Measurements from ENCODE around the gene CNTN2.

The CNTN2 gene, protein sequence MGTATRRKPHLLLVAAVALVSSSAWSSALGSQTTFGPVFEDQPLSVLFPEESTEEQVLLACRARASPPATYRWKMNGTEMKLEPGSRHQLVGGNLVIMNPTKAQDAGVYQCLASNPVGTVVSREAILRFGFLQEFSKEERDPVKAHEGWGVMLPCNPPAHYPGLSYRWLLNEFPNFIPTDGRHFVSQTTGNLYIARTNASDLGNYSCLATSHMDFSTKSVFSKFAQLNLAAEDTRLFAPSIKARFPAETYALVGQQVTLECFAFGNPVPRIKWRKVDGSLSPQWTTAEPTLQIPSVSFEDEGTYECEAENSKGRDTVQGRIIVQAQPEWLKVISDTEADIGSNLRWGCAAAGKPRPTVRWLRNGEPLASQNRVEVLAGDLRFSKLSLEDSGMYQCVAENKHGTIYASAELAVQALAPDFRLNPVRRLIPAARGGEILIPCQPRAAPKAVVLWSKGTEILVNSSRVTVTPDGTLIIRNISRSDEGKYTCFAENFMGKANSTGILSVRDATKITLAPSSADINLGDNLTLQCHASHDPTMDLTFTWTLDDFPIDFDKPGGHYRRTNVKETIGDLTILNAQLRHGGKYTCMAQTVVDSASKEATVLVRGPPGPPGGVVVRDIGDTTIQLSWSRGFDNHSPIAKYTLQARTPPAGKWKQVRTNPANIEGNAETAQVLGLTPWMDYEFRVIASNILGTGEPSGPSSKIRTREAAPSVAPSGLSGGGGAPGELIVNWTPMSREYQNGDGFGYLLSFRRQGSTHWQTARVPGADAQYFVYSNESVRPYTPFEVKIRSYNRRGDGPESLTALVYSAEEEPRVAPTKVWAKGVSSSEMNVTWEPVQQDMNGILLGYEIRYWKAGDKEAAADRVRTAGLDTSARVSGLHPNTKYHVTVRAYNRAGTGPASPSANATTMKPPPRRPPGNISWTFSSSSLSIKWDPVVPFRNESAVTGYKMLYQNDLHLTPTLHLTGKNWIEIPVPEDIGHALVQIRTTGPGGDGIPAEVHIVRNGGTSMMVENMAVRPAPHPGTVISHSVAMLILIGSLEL

DNA sequence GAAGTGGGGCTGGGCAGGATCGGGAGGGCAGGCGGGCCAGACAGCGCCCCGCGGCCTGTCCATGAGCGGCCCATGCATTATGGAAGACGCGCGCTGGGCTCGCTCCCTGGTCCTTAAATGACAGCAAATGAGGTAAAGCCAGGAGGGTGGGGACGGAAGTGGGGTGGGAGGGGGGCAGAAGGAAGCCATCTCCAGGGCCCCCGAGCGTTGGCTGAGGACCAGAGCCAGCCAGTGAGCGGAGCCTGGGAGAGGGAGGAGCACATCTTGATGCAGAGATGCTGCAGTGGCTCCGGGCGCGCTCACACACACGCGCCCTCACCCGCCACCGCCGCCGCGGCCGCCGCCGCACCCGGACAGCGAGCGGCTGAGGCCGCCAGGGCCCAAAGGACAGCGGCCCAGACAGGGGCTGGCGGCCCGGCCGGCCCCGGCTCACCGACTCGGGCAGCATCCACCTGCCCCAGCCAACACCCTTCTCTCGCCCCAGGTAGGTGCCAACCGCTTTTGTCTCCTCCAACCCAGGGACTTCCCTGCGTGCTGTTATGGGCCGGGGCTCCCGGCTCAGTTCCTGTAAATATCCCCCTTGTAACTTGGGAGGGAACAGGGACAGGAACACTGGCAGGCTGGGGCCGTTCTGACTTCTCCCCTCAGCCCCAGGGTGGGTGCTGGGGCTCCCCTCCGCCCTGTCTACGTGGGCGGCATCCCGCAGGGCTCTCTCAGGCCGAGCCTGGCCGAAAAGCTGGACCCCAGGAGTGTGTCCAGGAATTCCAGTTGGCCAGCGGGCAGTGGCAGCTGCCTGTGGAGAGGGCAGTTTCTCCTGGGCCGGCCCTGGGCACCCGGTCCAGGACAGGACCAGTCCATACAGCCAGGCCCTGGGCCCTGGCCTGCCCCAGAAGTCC lies at the start of gene CNTN2:
Gene CNTN2 (plus strand): TSS at position 302 of the 896 bp plus-strand sequence. CDS start 9,974 bp downstream, outside the sequence.
- no peak for DNase-seq

DNA sequence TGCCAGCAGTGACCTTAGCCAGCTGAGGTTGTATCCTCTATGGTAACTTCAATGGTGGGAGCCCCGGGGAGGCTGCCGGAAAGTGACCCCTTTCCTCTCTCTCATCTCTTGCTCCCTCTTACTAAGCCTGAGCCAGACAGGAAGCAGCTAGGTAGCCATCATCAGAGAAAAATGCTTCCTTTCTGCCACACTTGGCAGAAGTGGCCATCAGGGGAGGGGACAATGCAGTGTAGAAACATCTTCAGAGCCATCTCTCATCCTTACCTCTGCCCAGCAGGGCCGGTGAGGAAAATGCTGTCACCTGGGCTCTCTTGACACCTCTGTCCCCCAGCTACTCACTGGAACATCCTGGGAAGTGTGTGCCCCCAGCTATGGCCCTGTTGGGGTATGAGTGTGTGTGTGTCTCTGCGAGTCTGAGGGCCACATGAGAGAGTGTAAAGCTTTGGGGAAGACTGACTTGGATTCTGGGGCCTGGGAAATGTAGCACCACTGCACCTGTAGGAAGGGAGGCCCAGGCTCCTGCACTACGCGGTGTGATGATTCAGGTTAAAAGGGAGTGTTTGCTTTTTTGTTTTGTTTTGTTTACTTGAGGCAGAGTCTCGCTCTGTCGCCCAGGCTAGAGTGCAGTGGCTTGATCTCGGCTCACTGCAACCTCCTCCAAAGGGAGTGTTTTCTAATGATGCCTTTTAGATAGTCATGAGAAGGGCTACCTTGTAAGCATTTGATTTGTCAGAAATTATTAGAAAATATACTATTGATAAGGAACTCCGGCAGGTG lies 48.7 kb upstream of the CNTN2 start:
- DNase-seq, result no peak

DNA sequence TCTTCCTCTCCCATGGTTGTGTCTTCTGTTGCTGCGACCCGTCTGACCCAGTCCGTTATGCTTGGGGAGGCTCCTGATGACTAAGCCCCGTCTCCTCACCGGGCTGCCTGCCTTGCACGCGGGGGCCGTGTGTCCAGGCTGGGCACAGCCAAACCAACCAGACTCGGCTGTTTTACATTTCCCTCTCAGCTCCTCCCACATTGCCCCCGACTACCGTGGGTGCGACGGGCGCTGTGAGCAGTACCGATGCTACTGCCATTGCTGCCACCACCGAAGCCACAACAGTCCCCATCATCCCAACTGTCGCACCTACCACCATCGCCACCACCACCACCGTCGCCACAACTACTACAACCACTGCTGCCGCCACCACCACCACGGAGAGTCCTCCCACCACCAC lies 46.0 kb upstream of the CNTN2 start:
- DNase-seq, result no peak

DNA sequence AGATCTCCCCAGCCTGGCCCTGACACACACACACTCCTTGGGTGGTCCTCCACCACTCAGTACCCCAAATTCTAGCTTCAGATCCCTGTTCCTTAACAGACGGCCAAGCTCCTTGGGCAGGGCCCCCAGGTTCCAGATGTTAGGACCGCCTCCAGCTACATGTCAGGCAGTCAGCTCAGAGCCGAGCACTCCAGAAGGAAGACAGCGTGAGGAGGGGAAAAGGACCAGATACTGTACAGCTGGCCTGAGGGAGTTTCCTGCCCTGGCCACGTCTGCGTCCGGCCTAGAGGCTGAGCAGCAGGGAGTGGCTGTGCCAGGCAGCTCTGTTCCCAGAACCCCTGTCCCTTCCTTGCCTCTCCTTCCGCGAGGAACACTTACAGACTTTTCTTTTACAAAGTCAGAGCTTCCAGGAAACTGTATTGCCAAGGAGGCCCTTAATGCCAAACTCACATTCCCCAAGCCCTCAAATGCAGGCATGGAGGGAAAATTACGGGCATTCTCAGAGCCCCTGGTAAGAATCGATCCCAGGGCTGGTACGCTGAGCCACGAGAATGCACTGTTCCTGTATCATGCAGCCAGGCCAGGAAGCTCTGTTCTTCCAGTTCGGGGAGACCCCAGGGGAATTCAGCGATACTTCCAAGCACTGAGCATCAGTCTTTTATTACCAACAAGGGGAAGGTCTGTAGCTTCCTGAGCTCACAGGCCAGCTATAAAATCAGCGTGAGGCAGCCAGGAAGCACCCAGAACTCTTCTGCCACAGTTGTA lies 45.2 kb upstream of the CNTN2 start:
- DNase-seq, result no peak

DNA sequence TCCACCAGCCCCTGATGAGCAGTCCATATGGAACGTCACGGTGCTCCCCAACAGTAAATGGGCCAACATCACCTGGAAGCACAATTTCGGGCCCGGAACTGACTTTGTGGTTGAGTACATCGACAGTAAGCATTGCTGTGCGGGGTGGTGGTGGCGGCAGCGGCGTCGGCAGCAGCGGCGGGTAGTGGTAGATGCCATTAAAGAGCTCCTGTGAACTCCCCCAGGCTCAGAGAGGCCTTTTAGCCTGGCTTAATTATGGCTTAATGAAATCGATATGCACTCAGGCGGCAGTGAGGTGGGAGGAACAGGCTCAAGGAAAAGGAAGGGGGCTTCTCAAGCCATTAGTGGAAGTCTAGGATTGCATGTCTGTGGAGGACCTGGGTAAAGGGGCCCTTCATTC lies 41.9 kb upstream of the CNTN2 start:
- no peak for DNase-seq

DNA sequence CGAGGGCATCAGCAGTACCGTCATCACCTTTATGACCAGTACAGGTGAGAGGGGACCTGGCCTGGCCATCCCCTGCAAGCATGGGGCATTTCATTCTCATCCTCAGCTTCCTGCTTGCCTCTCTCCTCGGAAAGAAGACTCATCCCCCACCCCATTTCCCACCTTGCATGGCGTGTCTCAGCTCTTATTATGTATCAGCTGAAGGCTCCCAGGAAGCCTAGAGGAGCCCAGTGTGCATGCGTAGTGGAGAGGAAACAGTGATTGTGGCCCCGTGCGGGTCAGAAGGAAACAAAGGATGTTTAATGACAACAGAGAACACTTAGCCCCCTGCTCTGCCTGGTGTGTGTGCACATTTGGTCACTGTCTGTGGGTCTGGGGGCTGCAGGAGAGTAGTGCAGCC lies 40.3 kb upstream of the CNTN2 start:
- DNase-seq, result no peak

DNA sequence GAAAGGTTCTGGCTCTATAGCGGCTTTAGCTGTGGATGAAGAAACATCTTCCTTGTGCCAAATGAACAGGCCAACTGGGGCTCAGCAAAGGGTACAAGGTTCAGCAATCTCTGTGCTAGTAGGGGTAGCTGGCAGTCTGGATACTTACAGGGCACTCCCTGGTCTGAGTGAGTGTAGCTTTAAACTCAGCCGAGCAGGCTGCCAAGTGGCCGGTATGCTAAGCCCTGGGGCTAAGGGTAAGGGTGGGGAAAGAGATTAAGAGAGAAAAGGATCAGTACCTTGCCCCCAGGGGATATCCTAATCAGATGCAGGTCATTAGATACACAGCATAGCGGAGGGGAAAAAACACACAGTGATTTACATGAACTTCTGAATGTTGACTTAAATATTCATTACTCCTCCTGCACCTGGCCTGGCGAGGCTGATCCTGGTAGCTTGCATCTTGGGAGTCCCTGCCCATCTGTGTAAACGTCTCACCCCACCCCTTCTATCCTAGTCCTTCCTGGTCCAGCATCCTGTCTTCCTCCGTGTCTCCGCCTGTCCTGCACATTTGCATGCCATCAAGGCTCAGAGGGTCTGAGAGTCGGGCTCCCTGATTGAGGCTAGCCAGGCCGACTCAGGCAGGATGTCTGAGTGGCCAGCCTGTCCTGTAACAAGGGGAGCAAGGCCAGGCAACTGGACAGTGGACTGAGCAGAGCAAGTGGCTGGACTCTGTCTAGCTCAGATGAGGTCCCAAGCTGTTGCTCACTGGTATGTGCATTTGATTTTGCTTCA lies 39.5 kb upstream of the CNTN2 start:
- DNase-seq, result no peak

DNA sequence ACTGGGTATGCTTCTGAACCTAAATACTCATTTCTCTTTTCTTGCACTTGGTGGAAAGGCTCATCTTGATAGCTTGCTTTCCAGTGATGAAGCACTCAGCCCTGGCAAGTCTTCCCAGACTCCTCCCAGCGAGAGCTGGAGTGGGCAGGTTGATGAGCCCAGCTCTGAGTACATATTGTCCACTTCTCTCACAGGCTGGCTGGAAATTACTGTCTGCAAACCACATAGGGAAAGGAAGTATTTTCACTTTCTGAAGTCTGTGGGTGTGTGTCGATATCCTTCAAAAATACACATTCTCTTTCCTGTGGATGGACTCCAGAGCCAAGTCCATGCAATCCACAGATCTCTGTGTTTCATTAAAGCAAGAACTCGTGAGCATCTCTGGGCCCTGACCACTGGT lies 38.7 kb upstream of the CNTN2 start:
- DNase-seq, result no peak

DNA sequence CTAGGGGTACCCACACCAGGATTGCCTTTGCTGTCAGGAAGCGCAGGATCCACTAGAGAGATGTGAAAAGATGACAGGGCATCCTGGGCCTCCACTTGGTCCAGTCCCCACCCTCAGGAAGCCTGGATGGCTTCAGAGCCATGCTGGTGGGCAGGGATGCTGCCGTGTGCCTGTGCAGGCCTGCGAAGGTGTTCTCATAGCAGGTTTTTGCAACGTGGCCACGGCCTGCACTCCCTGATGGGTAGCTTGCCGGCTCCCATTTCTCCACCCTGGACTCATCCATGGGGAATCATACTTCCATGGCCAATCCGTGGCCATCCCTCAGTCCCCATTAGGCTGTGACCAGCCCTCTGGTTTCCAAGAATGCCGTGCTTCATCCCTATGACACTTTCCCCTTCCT lies 34.1 kb upstream of the CNTN2 start:
- no peak for DNase-seq

DNA sequence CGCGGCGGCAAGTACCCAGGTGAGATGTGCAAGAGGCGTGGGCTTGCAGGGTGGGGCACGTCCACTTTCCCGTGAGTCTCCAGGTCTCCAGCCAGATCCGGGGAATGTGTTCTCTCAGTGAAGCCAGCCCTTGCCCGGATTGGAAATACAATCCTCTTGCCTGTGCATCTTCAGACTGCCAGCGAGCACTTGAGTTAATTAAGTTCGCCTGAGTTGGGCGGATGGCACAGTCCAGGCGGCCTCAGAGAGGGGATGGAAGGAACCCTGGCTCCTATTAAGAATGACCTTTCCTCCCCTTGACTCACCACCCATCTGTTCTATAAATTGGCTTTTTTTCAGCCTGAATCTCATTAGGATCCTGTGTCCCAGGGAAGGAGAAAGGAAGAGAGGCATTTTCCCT lies 33.3 kb upstream of the CNTN2 start:
- DNase-seq, result peak; percentile 90 to 97

DNA sequence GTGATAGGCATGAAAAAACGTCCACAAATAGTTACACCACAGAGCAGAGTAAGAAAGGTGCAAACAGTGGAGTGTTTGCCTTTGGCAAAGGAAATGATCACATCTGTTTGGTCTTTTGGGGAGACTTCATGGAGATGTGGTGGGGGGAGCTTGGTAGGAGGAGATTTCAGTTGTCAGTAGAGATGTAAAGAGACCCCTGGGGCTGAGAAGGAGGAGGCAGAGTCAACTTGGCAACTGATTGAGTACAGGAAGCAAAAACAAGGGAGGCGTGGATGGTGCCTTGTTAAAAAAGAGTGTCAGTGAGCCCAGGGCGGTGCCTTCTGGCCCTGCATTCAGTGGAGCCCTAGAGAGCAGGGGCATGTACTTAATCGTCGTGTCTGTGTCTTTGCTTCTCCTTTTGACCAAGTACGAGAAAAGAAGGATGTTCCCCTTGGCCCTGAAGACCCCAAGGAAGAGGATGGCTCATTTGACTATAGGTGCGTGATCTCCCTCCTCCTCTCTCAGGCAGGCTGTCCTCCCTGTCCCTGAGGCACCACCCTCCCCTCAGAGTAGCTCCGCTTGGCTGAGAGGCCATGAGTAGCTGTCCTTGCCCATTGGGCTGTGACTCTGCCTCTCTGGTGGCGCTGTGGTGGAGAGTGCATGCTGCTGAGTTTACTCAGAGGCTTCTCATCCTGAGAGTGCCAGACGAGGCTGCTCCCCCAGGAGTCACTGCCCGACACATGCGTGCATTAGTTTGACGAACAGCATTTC lies 30.4 kb upstream of the CNTN2 start:
- peak in 1 of 2 experiments; percentile 55 for DNase-seq

DNA sequence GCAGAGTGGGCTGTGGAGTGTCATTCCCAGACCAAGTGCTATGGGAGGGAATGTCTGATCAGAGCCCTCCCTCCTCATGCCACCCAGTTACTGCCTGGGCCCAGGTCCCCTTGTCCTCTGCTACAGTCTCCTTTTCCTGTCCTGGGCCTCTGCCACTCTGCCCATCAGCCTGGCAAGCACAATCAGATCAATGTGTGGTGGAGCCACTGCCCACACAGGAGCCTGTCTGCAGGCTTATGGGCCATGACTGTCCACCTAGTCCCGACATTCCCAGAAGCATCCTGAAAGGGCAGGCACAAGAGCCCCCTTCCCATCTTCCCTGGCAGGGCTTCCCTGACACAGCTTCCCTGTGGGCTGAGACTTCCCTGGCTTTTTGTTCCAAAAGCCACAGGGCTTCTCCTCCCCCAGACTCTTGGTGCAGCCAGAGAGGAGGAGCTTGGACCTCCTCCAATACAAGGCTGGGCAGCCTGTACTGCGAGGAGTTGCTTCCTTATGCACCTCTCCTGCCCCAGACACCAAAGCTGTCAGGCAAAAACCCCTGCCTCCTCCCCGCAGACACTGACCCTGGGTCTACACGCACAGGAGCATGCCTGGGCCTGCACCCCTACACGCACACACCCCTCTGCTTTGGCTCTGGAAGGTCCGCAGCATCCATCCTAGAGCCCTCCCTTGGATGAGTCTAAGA lies 29.2 kb upstream of the CNTN2 start:
- DNase-seq, result peak; percentile 96

DNA sequence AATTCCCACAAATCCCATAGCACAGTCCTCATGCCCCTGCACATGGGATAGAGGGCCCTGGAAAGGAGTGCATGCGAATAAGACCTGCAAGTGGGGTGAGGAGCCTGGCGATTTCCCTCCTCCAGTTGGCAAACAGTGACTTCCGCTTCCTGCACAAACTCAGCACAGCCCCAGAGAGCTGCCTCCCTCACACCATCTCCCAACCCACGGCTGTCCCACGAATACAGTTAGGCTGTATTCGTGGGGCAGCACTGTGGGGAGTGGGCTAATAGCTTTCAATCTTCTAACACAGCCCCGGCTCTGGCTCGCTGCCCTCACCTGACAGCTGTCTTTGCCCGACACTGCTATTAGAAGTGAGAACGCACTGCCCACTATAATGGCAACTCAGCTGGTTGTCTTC lies 28.2 kb upstream of the CNTN2 start:
- peak; percentile 61 to 80 for DNase-seq

DNA sequence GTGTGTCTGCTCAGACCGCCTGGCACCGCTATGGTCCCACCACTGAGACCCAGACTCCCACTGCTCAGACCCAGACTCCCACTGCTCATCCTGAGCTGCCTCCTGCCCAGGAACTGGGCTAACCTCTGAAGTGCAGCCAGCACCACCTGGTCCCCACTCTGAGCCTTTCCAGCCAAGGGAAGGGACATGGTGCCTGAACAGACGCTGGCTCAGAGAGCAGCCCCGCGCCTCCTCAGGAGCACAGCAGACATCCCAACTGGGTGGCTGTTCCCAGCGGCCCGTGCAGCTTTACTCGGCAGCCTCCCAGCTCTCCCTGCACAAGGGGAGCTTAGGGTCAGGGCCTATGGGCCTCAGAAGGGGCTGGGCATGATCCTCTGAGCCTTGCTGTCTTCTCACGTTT lies 27.8 kb upstream of the CNTN2 start:
- peak in 1 of 2 experiments; percentile 79 for DNase-seq

DNA sequence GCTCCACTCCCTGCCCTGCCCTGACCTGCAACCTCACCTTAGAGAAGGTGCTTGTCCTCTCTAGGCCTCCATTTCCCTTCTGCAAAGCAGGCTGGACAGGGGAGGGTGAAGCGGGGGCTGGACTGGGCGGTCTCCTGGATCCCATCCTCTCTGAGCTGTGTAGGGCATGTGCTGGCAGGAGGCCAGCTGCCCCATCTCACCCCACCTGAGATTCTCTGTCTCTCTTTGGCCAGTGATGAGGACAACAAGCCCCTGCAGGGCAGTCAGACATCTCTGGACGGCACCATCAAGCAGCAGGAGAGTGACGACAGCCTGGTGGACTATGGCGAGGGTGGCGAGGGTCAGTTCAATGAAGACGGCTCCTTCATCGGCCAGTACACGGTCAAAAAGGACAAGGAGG lies 26.9 kb upstream of the CNTN2 start:
- DNase-seq, result no peak

DNA sequence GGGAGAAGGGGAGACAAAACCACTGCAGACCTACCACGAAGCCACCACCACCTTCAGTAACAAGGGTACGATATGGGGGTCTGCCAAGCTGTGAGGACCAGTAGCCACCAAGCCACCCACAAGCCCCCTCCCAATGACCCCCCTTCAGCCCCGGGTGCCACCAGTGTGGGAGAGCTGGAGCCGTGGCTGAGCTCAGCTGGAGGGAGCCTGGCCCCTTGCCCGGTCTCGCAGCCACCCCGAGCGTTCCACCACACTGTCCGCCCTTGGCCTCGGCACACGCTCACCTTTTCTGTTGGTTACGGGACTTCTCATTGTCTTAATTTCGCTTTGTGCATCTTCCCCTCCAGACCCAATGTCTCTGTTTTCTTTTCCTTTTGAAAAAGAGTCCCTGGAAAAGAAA lies 26.4 kb upstream of the CNTN2 start:
- no peak for DNase-seq

DNA sequence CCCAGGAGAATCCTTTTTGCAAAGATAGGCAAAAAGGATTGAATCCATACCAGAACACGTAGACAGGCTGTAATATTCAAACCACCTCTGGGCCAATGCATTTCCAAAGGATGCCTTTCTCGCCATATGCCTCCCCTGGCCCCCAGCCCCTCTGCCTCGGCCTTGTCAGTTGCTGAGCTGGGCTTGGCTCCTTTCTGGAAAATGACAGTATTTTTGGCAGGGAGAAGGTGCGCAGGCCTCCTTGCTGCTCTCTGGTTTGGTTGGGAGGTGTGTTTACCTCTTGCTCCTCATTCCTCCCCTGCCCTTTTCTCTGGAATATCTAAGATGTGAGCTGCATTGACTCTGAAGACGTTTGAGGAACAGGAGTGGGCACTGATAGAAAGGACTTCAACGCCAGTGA lies 26.0 kb upstream of the CNTN2 start:
- peak in 1 of 2 experiments; percentile 53 for DNase-seq

DNA sequence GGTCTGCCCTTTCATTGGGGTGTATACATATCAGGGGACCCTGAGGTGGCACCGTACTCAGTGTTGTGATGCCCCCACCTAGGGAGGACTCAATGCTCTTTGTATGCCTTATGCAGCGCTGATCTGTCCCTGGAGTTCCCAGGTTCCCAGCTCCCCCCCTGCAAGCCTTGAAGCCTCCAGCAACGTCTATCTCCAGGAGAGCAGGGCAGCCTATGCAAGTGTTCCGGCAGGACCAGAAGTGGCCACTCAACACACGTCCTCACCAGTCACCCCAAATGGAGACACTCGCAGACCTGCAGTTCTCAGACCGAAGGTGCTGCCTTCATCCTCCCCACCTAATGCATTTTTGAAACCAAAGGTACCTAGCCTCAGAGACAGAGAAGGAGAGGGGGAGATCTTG lies 25.2 kb upstream of the CNTN2 start:
- no peak for DNase-seq

DNA sequence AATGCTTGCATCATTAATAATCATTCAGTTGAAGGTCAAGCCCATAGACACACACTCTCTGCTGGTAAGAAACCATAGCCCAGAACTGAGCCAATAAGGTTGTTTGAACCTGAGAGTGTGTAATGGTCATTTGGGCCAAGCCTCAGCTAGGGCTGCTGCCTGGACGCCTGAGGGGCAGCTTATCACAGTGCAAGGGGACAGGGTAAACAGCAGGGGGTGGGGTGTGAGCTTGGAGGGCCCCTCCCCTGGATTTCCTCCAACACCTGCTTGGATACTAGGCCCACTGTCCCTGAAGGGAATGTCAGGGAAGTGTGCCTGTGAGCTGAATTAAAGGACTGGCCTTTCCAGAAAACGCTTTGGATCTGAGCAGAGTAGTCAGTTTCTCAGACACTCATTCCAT lies 24.6 kb upstream of the CNTN2 start:
- no peak for DNase-seq

All from NCI-H446 (cell line).